Measurements from ENCODE around the gene TMEM221.
A peak's percentile ranks its signal among the peaks of the same experiment; 100 is the strongest.

Gene TMEM221

GRCh38 chr19:17489392-17490030, 41.0 kb upstream of the TMEM221 start:
- TF ChIP-seq CTCF (IDR thresholded peaks at IDR 0.05; ENCODE audit: extremely low read depth, insufficient read depth, missing control alignments), result no peak
- no peak for DNase-seq (ENCODE audit: low spot score)
- in situ Hi-C loops (cut with MboI; ENCODE audit: low pct_unique_long_range_greater_than_20kb, low sequenced_read_pairs, unreplicated experiment), result no loop called here

- DNase-seq (ENCODE audit: low spot score), result peak; percentile 78
- in situ Hi-C loops (cut with MboI; ENCODE audit: low pct_unique_long_range_greater_than_20kb, low sequenced_read_pairs, unreplicated experiment), result no loop called here
- TF ChIP-seq CTCF (IDR thresholded peaks at IDR 0.05; ENCODE audit: extremely low read depth, insufficient read depth, missing control alignments), result peak; percentile 8
These were observed 40.3 kb upstream of the TMEM221 start for GRCh38 chr19:17488593-17489391.

GRCh38 chr19:17487284-17488121, 39.0 kb upstream of the TMEM221 start:
- in situ Hi-C loops (cut with MboI; ENCODE audit: low pct_unique_long_range_greater_than_20kb, low sequenced_read_pairs, unreplicated experiment), result no loop called here
- DNase-seq (ENCODE audit: low spot score), result no peak
- no peak for TF ChIP-seq CTCF (IDR thresholded peaks at IDR 0.05; ENCODE audit: extremely low read depth, insufficient read depth, missing control alignments)

GRCh38 chr19:17486545-17487240, 38.2 kb upstream of the TMEM221 start:
- DNase-seq (ENCODE audit: low spot score), result no peak
- in situ Hi-C loops (cut with MboI; ENCODE audit: low pct_unique_long_range_greater_than_20kb, low sequenced_read_pairs, unreplicated experiment), result no loop called here
- TF ChIP-seq CTCF (IDR thresholded peaks at IDR 0.05; ENCODE audit: extremely low read depth, insufficient read depth, missing control alignments), result no peak

- DNase-seq (ENCODE audit: low spot score), result no peak
- in situ Hi-C loops (cut with MboI; ENCODE audit: low pct_unique_long_range_greater_than_20kb, low sequenced_read_pairs, unreplicated experiment), result no loop called here
- TF ChIP-seq CTCF (IDR thresholded peaks at IDR 0.05; ENCODE audit: extremely low read depth, insufficient read depth, missing control alignments), result no peak
These were observed 36.2 kb upstream of the TMEM221 start for GRCh38 chr19:17484520-17485185.

Measured in GM13977 (cell line).